ENCODE data around the gene TNFRSF25. TPM values are rescaled to one million over a fixed set of nuclear protein-coding genes. Genes with fewer than 3 reads are reported as not detected.

The TNFRSF25 gene
- total RNA-seq, 1 donor from 2014 or later = 2.1 TPM

DNA sequence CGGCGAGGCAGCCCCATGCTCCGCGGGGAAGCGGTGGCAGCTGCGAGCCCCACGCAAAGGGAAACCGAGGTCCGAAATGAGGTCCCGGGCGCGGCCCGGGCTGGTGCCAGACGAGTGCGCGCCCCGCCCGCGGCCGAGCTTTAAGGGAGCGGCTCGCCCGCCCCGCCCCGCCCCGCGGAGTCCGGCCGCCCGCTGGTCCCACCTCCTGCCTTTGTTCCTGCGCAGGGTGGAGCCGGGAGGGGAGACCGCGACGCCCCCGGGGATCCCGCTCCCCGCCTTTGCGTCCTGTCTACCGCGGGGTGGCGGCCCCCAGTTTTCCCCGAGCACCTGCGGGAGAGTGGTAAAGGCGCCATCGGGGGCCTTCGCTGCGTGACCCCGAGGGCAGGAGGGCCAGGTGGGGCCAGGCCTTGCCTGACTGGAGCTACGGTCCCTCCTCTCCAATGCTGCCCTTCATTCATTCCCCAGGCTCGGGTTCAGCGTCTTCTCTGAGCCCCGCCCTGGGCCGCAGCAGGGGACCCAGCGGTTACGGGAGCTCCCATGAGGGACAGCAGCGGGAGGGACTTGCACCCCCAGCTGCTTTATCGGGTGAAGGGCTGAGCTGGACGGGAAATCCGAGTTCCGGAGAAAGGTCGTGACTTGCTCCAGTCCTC lies 46.0 kb downstream of the TNFRSF25 start, which contains the start of gene HES2:
Gene HES2 (minus strand): TSS at position 116 of the 650 bp plus-strand sequence. CDS start 99 bp downstream, at position 17.
- no peak for DNase-seq (ENCODE audit: low spot score)
- peak; percentile 25 for ATAC-seq

DNA sequence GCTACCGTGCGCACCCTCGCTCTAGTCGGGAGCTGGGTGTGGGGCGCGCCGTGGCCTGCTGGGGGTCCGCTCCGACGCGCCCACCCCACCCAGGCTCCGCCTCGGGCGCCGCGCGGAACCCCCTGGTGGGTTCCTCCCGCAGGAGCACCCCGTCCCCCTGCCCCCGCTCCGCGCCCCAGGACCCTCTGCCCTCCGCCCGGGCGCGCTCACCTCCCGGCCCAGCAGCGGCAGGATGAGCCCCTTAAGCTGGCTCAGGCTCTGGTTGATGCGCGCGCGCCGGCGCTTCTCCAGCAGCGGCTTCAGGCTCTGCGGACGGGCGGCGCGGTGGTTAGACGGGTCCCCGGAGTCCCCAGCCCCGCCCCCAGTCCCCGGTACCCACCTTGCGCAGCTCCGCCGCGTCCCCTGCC lies 46.6 kb downstream of the TNFRSF25 start:
- ATAC-seq = no peak
- no peak for DNase-seq (ENCODE audit: low spot score)

DNA sequence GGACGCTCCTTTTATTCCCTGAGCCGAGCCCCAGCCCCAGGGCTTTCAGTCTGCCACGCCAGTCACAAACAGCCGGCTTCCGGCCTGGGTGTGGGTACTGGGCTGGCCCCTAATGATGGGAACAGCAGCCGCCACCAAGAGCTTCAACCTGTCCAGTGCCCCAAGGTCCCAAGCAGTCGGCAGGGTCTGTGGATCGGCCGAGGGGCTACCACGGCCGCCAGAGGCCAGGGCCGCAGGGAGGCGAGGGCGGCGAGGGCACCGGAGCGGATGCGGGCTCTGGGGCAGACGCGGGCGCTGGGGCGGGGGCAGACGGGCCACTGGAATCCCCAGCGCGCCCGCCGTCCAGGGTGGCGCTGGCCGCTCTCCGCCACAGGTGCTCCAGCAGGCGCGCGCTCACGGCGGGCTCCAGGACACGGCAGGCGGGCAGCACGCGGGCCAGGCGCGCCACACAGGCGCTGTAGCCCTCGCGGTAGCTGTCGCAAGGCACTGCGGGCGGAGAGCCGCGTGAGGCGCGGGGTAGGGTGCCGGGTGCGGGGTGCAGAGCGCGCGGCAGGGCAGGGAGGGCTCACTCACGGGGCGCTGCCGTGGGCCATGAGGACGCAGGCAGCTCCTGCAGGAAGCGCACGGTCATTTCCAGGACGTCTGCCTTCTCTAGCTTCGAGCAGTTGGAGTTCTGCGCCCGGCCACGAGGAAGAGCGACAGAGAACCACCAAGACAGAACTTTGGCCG lies 47.1 kb downstream of the TNFRSF25 start:
- DNase-seq (ENCODE audit: low spot score) = no peak
- ATAC-seq = peak; percentile 61

DNA sequence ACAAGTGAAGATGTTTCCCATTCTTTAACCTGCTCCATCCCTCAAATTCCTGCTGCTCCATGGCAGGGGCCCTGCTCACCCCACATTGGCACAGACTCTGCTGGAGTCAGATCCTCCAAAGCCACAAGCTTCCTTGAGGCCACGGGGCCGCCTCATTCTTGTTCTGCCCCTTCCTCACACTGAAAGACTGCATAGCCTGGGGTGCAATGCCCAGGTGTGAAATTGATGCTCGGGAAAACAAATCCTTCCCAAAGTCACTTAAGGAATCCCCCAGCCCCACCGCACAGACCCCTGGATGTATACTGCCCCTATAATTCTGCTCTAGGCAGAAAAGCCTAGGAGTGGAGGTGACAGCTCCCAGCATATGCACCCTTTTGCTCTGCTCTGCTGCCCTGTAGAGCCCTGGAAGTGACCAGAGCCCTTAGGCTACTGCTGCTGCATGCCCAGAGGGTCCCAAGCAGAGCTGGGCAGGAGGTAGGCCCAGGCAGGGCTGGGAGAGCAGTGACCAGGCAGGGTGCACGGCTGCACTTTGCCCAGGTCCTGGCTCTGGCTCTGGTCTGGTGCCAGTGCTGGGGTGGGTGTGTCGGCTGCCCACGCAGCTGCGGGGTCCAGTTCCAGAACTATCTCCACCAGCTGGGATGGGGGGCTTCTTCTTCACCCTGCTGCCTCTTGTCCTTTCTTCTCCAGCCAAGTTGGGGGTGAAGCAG lies 47.9 kb downstream of the TNFRSF25 start:
- peak; percentile 81 for DNase-seq (ENCODE audit: low spot score)
- peak; percentile 89 for ATAC-seq

DNA sequence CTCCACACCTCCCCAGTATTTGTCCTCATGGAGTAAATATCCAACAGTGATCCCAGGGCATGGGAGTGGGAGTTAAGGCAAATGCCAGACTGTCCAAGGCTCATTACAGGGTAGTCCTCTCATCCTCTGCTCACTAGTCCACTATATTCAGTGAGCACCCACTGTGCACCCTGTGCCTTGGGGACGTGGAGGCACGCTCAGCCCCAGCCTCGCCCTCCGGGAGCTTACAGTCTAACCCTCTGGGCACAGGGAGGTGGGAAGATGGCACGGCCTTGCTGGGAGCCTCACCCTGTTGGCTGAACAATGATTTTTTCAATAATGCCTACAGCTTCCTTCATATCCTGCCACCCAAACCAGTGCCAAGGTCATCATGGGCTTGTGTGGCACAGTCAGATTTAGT lies 49.1 kb downstream of the TNFRSF25 start:
- DNase-seq (ENCODE audit: low spot score) (no peak), ATAC-seq (no peak)

DNA sequence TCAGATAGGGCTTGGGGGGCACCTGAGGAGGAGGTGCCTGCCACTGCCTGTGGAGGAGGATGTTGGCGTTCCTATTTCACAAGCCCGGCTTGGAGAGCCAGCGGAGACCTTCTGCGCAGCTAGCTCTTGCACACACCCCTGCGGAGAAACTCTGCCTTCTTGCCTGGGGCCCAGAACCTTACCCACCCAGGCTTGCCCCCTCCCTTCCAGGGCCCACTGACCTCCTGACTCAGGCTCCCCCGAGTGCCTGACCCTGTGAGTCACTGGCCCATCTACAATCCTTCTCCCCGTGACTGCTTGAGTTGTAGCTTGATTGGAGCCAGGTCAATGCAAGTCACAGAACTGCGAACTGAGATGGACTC lies 49.7 kb downstream of the TNFRSF25 start:
- no peak for DNase-seq (ENCODE audit: low spot score)
- ATAC-seq = no peak

DNA sequence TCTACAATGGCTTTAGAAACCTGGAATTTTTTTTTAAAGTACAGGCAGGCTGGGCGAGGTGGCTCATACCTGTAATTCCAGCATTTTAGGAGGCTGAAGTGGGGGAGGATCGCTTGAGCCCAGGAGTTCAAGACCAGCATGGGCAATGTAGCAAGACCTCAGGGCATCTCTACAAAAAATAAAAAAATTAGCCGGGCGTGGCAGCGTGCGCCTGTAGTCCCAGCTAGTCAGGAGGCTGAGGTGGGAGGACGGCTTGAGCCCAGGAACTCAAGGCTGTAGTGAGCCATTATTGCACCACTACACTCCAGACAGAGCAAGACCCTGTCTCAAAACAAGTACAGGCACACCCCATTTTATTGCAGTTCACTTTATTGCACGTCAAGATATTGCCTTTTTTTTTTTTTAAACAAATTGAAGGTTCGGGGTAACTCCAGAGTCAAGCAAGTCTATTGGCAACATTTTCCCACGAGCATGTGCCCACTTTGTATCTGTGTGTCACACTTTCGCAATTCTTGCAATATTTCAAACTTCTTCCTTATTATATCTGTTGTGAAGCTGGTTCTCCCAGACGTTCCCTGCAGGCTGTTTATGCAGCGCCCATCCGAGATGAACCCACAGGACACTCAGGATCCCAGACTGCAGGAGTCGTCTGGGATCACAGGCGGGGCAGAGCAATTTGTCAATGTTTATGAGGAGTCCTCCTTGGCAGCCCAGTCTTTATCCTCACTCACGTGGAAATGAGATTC lies 50.9 kb downstream of the TNFRSF25 start:
- no peak for DNase-seq (ENCODE audit: low spot score)
- no peak for ATAC-seq

DNA sequence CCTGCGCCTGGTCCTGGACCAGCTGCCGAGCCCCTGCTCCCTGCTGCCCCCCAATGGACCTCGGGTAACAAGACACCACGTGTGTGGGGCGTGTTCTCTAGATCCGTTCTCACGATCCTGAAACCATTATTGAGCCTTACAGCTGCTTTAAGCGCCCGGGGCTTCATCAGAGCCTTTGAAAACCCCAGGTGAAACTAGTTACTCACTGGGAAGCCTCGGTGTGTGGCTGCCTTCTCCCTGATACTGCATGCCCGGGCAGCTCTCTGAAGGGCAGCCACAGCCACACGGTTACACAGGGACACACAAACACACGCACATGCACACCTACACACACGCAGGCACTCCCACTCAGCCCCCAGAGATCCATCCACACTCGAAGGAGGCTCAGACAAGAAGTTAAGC lies 51.5 kb downstream of the TNFRSF25 start:
- ATAC-seq = peak; percentile 21

DNA sequence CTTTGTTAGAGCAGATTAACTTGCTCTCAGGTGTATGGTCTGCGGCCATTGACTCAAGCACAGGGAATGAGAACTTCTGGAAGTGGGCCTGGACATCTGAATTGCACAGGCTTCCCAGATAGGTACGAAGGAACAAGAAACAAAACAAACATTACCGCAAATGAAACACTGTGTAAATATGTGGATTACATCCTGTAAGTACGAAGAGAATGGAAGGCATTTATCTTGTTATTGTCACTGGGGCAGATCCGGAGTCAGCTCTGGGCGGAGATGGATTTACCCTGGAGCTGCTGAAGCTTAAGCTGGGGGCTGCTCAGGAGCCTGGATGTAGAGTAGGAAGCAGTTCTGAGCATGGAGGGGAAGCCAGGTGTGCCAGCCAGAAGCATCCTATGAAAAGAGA lies 53.1 kb downstream of the TNFRSF25 start:
- ATAC-seq = no peak

More for the DNA sequence above, 51.5 kb downstream of the TNFRSF25 start:
- DNase-seq (ENCODE audit: low spot score) = no peak

More for the DNA sequence above, 53.1 kb downstream of the TNFRSF25 start:
- no peak for DNase-seq (ENCODE audit: low spot score)

Other genes with a start within 250 kb of the TNFRSF25 start
- 25.9 TPM for gene ICMT, start 230.2 kb downstream of the TNFRSF25 start, total RNA-seq
- gene HES3, start 222.0 kb downstream of the TNFRSF25 start, total RNA-seq = not detected
- 40.0 TPM for gene GPR153, start 205.1 kb downstream of the TNFRSF25 start, total RNA-seq
- gene ACOT7, start 72.4 kb downstream of the TNFRSF25 start, total RNA-seq = 13.2 TPM
- 0.13 TPM for gene HES2, start 46.3 kb downstream of the TNFRSF25 start, total RNA-seq
- 172 TPM for gene ESPN, start 41.4 kb downstream of the TNFRSF25 start, total RNA-seq
- 1.1 TPM for gene PLEKHG5, start 25.5 kb upstream of the TNFRSF25 start, total RNA-seq
- gene NOL9, start 88.3 kb upstream of the TNFRSF25 start, total RNA-seq = 11.1 TPM
- gene TAS1R1, start 89.1 kb upstream of the TNFRSF25 start, total RNA-seq = 0.05 TPM
- gene ZBTB48, start 113.8 kb upstream of the TNFRSF25 start, total RNA-seq = 38.4 TPM
- gene KLHL21, start 136.7 kb upstream of the TNFRSF25 start, total RNA-seq = 20.0 TPM
- 5.5 TPM for gene PHF13, start 147.6 kb upstream of the TNFRSF25 start, total RNA-seq
- gene THAP3, start 158.7 kb upstream of the TNFRSF25 start, total RNA-seq = 9.7 TPM
- 29.5 TPM for gene DNAJC11, start 235.6 kb upstream of the TNFRSF25 start, total RNA-seq